GM19397 (cell line): ENCODE results near the gene IQCE.
"Not testable (repeated sequence)": the region's sequence is repeated elsewhere in the genome, so short reads cannot be mapped to it uniquely, and the experiment has no call there.

Experiments
- ATAC-seq: cut with Tn5 transposase; IDR thresholded peaks from one replicate; pipeline ENCODE4 v1.9.1; 2021; ENCODE audit warnings: mild to moderate bottlenecking, moderate library complexity; ENCODE audit not compliant: unreplicated experiment

Gene IQCE

DNA sequence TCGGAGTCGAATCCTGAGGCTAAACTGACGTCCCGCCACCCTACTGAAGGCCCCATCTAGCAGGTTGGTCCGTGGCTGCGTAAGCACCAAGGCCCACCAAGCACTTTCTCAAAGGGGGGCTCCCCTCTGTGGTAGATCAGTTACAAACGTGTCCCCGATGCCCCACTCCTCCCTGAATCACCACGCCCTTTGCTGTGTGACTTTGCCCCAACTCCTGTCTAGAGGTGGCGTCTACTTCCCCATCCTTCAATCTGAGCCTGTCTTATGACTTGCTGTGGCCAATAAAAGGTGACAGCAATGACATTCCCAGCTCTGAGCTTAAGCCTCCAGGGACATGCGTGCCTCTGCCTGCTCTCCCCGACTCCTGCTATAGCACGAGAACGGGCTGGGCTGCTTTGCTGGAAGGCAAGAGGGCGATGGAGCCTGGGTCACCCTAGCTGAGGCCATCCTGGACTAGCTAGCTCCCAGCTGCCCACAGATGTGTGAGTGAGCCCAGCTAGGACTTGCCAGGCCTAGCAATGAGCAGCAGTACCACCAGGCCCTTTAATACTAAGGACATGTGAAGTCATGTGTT lies 26.5 kb upstream of the IQCE start:
- not testable (repeated sequence) for ATAC-seq

DNA sequence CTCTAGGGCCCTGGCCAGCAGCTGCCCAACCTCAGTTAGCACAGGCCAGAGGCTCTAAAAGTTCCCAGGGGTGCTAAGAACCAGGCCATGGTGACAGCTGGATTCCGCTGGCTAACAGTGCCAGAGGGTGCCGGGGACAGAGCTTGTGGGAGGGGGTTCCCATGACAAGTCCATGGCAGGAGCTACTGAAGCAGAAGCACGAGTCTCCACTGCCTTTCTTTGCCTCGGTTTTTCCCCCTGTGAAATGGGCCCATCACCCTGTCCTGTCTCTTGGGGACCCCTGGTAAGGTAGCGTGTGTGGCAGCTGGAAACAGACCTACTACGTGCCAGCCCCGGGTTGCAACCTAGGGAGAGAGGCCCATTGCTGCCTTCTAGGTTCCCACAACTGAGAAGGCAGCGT lies 26.0 kb upstream of the IQCE start:
- not testable (repeated sequence) for ATAC-seq

DNA sequence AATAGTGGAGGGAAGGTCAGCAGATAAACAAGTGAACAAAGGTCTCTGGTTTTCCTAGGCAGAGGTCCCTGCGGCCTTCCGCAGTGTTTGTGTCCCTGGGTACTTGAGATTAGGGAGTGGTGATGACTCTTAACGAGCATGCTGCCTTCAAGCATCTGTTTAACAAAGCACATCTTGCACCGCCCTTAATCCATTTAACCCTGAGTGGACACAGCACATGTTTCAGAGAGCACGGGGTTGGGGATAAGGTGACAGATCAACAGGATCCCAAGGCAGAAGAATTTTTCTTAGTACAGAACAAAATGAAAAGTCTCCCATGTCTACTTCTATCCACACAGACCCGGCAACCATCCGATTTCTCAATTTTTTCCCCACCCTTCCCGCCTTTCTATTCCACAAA lies 25.2 kb upstream of the IQCE start:
- ATAC-seq: not testable (repeated sequence)

DNA sequence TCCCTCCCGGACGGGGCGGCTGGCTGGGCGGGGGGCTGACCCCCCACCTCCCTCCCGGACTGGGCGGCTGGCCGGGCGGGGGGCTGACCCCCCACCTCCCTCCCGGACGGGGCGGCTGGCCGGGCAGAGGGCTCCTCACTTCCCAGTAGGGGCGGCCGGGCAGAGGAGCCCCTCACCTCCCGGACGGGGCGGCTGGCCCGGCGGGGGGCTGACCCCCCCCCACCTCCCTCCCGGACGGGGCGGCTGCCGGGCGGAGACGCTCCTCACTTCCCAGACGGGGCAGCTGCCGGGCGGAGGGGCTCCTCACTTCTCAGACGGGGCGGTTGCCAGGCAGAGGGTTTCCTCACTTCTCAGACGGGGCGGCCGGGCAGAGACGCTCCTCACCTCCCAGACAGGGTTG lies 24.6 kb upstream of the IQCE start:
- ATAC-seq: not testable (repeated sequence)

DNA sequence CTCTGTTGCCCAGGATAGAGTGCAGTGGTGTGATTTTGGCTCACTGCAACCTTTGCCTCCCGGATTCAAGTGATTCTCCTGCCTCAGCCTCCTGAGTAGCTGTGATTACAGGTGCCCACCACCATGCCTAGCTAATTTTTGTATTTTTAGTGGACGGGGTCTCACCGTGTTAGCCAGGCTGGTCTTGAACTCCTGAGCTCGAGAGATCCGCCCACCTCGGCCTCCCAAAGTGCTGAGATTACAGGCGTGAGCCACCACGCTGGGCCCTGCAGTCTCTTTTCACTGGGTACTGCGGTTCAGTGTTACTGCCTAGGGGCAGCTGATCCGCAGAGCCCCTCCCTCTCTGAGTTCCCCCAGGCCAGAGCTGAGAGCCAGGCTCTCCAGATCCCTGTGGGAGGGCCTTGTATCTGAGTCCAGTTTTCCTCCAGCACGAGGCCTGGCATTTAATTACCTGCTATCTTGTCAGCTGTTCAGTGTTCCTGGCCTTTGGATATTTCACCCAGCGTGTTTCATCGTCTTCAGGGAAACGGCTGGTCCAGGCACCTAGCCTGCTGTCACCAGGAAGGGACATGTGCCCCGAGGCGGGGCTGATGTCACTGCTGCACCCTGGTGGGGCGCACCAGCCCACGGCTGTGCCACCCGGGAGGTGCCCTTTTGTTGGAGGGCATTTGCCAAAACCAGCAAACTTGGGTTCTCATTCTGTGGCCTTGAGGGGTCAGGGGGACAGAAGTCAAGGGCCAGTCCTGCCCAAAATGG lies 22.7 kb upstream of the IQCE start:
- not testable (repeated sequence) for ATAC-seq

DNA sequence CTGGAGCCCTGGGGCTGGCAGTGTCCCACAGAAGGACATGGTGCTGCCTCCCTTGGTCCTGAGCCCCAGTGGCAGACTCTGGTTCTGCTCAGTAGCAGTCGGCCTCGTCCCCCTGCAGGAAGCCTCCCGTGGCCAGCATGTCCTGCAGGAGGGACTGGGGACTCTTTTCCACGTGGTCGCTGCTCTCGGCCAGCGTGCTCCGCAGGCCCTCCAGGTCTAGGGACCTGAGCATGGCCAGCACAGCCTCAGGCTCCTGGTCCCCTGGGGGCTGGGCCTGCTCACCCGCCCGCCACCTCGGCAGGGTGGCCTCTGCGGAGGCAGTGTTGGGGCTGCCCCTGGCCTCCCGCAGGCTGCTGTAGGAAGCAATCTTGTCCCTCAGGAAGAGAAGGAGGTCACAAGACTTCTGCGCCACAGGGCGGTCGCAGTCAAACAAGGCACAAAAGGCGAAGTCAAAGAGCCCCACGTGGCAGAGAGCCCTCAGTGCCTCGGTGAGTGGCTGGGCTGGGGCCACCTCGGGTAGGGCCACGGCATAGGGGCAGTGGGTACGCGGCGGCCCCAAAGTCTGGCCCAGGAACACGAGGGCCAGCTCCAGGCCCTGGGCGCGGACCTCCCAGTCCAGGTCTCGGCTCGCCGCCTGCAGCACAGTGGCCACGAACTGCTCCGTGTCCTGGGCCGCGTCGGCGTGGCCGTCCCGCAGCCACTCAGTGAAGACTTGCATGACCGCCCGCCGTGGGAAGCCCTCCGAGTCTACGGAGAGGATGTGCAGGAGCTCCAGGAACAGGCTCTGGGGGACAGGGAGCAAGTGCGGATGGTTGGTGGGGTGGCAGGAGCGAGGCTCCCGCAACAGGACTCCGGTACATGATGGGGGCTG lies 20.6 kb upstream of the IQCE start:
- no peak for ATAC-seq

DNA sequence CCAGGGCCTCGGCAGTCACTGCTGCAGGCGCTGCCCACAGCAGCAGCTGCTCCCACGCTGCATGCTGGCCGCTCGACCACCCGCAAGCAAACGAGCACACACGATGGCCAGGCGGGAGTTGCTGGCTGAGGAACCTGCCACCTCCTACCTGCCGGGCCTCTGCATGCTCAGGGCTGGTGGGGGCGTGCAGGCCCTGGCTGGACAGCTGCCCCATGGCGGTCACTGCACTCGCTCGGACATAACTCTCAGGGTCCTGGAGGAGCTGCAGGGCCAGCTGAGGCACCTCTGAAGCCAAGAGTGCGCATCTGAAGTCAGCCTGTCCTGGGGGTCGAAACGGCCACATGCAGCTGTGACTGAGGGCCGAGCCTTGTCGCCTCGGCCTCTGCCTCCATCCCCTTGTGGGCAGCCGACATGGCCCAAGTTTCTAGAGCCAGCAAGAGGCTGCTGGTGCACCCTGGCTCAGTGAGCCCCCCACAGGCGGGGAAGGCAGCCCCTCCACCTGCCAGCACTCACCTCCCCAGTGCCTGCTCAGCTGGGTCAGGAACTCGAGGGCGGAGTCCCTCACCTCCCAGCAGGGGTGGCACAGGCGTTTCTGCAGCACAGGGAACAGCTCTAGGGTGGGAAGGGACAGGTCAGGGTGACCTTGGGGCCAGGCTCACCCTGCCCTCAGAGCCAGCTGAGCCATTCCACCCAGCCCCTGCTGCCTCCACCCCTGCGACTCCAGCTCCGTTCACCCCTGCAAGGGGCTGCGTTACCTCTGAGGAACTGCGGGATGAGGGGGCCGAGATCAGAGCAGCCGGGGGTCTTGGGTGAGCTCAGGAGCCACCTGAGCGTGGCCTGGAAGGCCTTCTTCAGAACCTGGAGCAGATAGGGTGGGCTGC lies 19.5 kb upstream of the IQCE start:
- no peak for ATAC-seq

DNA sequence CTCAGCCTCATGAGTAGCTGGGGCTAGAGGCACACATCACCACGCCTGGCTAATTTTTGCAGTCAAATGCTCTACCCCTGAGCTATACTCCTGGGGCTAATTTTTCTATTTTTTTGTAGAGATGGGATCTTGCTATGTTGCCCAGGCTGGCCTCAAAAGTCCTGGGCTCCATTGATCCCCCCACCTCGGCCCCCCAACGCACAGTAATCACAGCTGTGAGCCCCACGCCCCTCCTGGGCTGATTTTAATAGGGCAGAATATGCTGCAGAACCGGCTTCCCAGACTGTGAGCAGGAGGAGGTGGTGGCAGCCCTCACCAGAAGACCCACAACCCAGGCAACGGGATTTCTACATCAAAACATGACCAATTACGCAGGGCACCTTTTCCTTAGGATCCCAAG lies 18.6 kb upstream of the IQCE start:
- ATAC-seq: no peak

DNA sequence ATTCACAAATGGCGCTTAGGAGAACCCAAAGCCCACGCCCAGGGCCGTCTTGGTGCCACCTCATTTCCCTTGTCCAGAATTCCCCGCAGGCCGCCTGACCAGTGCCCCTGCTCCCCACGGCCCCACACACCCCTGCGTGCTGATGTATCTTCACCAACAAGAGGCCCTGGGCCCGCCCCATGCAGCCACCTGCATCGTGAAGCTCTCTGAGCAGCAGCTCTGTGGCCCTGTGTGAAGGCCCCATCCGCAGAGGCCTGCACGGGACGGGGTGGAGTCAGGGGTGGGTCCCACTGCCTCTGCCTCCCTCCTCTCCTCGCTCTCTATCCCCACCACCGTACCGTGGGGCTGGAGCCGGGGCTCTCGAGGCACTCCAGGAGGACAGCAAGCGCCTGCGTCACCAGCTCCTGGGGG lies 18.1 kb upstream of the IQCE start:
- no peak for ATAC-seq

DNA sequence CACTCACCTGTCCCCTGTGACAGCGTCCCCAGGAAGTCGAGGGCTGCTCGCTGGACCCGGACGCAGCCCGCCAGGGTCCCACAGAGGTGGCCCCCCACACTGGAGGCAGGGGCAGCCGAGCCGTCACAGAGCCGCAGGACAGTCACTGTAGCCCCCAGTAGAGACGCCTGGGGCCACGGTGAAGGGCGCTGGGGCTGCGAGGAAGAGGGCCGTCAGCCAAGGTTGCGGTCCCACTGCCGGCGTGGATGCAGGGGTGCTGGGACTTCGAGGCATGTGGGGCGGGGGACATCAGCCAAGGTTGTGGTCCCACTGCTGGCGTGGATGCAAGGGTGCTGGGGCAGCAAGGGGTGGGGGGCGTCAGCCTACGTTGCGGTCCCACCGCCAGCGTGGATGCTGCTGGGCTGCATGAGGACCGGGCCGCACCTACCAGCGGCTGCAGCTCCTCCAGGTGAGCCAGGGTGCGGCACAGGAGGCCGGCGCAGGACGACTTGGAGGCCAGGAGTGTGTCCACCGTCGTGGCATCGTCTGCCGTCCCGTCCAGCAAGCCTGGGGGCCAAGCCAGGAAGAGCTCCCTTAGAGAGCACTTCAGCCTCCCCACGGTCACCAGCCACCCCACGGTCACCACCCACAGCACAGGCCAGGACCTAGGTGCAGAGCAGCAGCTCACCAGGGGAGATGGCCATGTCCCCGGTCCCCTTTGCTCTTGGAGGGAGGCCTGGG lies 17.3 kb upstream of the IQCE start:
- ATAC-seq: no peak

DNA sequence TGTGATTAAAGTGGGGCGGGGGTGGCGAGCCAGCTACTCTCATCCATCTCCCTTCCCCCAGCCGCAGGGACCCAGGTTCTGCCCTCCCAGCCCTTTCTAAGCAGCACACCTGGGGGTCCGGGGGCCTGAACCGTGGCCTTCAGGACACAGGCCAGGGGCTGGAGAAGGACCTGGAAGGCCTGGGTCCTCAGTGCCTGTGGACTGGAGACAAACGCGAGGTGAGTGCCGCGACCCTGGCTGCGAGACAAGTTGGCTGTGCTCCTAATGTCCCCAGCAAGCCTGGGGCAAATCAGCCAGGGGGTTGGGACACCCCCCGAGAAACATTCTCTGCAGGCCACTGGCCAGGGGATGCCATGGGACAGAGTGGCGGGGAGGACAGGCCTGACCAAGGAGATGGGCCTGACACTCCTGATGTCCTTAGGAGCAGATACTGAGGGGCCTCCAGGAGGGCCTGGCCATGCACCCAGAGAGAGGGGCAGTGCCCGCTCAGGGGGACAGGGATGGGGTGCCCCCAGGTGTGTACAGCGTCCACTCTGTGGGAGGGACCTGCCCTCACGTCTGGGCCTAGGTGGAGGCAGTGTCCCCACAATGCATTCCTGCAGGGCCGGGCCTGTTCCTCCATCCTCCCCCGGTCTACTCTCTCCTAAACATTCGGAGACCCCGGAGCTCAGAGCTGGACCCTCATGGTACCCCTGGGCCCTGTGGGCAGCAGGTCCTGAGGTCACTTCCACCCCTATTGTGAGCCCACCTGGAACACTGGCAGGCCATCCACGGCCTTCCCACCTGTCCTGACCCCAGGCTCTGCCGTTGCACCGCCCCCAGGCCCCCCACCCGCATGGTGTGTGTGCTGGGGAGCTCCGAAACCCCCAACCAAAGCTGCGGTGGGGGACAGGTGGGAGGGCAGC lies 16.5 kb upstream of the IQCE start:
- ATAC-seq: no peak

DNA sequence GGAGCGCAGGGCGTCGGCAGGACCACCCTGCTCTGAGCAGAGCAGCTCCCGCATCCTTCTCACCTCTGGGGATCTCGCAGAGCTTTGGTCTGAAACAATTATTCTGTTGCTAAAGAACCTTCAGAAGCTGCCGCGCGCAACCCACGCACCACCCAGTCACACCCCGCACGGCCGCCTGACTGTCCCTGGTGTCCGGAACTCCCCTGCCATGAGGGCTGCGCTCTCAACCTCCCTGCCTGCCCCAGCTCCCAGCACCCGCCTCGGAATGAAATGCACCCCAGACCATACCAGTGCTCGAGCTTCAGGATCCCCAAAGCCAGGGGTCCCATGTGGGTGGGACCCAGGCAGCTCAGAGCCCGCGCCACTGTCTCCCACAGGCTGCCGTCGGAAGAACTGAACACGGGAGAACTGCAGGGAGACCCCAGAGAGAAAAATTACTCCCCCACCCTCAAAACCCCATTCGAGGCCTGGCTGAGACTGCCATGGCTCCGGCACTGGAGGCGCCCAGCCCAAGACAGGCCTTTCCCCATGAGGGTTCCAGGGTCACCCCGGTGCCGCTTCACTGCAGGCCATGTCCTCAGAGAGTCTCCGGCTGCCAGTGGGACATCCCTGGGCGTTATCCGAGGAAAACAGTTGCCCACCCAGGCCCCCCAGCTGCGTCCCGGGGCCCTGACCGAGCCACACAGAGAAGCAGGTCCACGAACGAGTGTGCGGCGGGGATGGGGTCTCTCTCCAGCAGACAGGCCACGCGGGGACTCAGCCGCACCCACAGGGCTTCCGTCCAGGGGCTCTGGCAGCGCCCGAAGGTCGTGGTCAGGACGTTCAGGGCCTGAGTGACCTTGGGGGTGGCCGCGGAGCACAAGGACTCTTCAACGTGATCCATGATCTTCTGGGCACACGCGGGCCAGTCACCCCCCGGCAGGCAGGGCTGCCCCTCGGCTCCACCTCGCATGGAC lies 15.6 kb upstream of the IQCE start:
- no peak for ATAC-seq

DNA sequence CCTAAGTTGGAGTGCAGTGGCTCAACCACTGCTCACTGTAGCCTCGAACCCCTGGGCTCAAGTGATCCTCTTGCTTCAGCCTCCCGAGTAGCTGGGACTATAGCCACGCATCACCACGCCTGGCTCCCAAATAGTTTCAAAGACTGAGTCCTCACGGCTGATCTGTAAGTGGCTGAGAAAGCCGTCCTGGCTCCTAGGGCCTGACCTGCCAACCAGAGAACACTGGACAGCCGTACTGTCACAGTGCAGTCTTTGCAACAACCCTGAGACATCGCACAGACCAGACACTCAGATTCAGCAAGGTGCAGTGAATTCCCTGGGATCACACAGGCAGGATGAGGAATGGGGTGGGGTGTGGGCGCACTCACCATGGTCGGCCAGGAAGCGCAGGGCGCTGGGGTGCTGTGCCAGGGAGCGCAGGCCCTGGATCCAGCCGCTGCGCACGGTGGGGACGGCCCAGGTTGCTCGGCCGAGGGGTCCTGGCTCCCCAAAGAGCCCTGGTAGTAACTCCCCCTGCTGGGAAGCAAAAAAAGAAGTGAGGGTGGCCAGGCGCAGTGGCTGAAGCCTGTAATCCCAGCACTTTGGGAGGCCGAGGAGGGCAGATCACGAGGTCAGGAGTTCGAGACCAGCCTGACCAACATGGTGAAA lies 14.1 kb upstream of the IQCE start:
- ATAC-seq: no peak

DNA sequence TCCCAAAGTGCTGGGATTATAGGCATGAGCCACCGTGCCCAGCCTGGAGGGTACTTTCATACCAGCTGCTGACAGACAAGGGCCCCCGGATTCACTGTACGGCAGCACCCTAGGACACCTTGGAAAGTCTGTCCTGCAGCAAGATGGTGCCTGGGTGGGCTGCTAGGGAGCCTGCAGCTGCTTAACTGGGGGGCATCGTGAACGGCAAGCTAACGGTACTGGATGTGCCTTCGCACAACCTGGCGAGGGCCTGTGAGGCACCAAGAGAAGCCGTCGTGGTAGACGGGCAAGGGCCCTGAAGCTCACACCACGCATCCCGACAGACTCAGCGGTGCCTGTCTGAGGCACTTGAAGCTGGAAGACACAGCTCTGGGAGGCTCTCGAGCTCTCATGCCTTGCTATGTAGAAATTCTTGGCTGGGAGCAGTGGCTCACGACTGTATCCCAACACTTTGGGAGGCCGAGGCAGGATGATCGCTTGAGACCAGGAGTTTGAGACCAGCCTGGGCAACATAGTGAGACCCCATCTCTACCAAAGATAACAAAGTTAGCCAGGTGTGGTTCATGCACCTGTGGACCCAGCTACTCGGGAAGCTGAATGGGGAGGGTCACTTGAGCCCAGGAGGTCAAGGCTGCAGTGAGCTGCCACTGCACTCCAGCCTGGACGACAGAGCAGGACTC lies 12.9 kb upstream of the IQCE start:
- ATAC-seq: no peak

DNA sequence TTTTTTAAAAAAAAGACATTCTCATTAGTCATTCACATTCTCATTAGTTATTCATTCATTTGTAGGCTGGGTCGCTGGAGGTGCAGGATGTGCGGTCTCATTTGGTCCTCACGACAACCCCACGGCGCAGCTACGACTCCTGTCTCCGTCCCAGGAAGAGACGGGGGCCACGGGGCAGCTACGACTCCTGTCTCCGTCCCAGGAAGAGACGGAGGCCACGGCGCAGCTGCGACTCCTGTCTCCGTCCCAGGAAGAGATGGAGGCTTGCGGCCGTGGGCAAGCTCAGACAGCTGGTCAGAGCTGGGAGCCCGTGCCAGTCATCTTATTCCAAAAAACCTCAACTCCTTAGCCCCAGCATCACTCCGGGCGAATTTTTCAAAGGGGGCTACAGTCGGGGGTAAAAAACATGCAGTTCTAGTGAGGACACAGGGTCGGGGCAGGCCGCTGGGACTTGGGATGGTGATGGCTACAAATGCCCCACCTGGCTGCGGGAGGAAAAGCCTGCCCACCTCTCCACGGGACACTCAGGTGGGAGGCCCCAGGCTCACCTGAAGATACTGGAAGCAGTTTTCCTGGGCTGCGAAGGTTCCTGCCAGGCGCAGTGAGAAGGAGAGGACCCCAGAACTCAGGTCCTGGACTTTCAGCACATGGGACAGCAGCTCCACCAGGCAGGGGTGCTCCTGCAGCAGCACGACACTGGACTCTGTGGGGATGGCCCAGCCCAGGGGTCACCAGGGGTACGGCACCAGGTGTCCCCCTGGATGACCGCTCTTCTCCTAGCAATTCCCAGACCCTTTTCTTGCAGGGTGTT lies 11.8 kb upstream of the IQCE start:
- no peak for ATAC-seq

DNA sequence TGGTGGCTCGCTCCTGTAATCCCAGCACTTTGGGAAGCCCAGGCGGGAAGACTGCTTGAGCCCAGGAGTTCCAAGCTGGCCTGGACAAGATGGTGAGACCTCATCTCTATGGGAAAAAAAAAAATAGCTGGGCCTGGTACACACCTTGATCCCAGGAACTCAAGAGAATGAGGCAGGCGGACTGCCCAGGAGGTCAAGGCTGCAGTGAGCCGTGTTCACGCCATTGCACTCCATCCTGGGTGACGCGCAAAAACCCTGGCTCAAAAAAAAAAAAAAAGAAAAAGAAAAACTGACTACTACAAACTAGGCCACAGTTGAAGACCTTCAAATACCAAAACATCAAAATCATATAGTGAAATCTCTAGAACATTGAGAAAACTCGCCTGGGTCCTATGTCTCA lies 7.4 kb upstream of the IQCE start:
- no peak for ATAC-seq
